SK-N-SH (cell line): ENCODE measurements around the gene RAB23. TPM values are rescaled to one million over a fixed set of nuclear protein-coding genes. Genes with fewer than 3 reads are reported as not detected.
A peak's percentile ranks its signal among the peaks of the same experiment; 100 is the strongest.

Source experiments
- CTCF ChIA-PET: fragments of 300-600, 350-600 bp; formaldehyde crosslinking; extraction: SDS; loops from one replicate; lab custom pipeline; 2021; lab: Yijun Ruan, JAX
- POLR2A ChIA-PET: fragments of 350-600 bp; sonication (Branson Sonifier 250); formaldehyde crosslinking; extraction: SDS; loops from one replicate; lab custom pipeline; 2020; ENCODE audit warnings: antibody characterized with exemption, inconsistent platforms; lab: Yijun Ruan, JAX
- DNase-seq: peaks from one replicate; pipeline ENCODE4 v3.0.0; 2012
- H2AFZ ChIP-seq: fragments of 200-600 bp; sonication (generic); 2 replicates; pipeline ENCODE4 v1.8.1; 2016; ENCODE audit warnings: antibody characterized with exemption, mild to moderate bottlenecking, low read depth
- H3F3A ChIP-seq: fragments of 200-600 bp; sonication (generic); replicated peaks from 2 replicates; pipeline ENCODE3; 2016; ENCODE audit warnings: antibody characterized with exemption, mild to moderate bottlenecking; ENCODE audit not compliant: insufficient read depth
- H3K27ac ChIP-seq, 2 experiments: fragments of 200-500 bp in 1 of 2; fragments of 200-600 bp in 1 of 2; sonication (Bioruptor generic) in 1 of 2; sonication (generic), shearing (Covaris generic) in 1 of 2; 2 replicates each; pipeline versions ENCODE4 v1.5.1 to v1.6.1; 2014 to 2016; ENCODE audit warnings: low read depth in 2 of 2, inconsistent platforms in 1 of 2, low read length in 1 of 2, mild to moderate bottlenecking in 1 of 2, mixed read lengths in 1 of 2
- H3K27me3 ChIP-seq: fragments of 200-600 bp; sonication (generic), shearing (Covaris generic); 2 replicates; pipeline ENCODE4 v1.6.1; 2016; ENCODE audit warnings: mixed run types; ENCODE audit not compliant: insufficient read depth
- H3K36me3 ChIP-seq, 2 experiments: fragments of 200-500 bp in 1 of 2; fragments of 200-600 bp in 1 of 2; sonication (Bioruptor generic) in 1 of 2; sonication (generic) in 1 of 2; replicated peaks in 1 of 2; 2 replicates each; pipeline versions ENCODE3 to v1.5.1; 2014 to 2016; ENCODE audit warnings: low read length in 1 of 2, mild to moderate bottlenecking in 1 of 2; ENCODE audit not compliant: insufficient read depth in 2 of 2, control insufficient read depth in 1 of 2
- H3K4me1 ChIP-seq, 2 experiments: fragments of 200-500 bp in 1 of 2; fragments of 200-600 bp in 1 of 2; sonication (Bioruptor generic) in 1 of 2; sonication (generic), shearing (Covaris generic) in 1 of 2; 2 replicates each; pipeline versions ENCODE4 v1.5.1 to v1.6.1; 2014 to 2016; ENCODE audit warnings: low read depth in 1 of 2, low read length in 1 of 2, mixed run types in 1 of 2; ENCODE audit not compliant: insufficient read depth in 2 of 2, control insufficient read depth in 1 of 2
- H3K4me2 ChIP-seq: fragments of 200-600 bp; sonication (generic), shearing (Covaris generic); 2 replicates; pipeline ENCODE4 v1.6.1; 2017; ENCODE audit warnings: mixed run types
- H3K4me3 ChIP-seq, 2 experiments: fragments of 200-500 bp in 1 of 2; fragments of 200-600 bp in 1 of 2; sonication (Bioruptor generic) in 1 of 2; sonication (generic), shearing (Covaris generic) in 1 of 2; 2 replicates each; pipeline versions ENCODE4 v1.5.1 to v1.8.1; 2014 to 2016; ENCODE audit warnings: low read depth in 2 of 2, inconsistent platforms in 1 of 2, low read length in 1 of 2, mild to moderate bottlenecking in 1 of 2, mixed read lengths in 1 of 2, moderate library complexity in 1 of 2
- H3K79me2 ChIP-seq: fragments of 200-600 bp; sonication (generic); 2 replicates; pipeline ENCODE4 v1.8.1; 2017; ENCODE audit warnings: mild to moderate bottlenecking; ENCODE audit not compliant: insufficient read depth
- H3K9ac ChIP-seq: fragments of 200-600 bp; sonication (generic); 2 replicates; pipeline ENCODE4 v1.6.1; 2017; ENCODE audit warnings: mixed run types
- H3K9me2 ChIP-seq: fragments of 200-600 bp; sonication (generic); 2 replicates; pipeline ENCODE4 v1.6.1; 2017; ENCODE audit warnings: mixed run types
- H3K9me3 ChIP-seq: fragments of 200-600 bp; sonication (generic); 2 replicates; pipeline ENCODE4 v1.6.1; 2017; ENCODE audit warnings: mixed run types, mild to moderate bottlenecking, moderate library complexity
- H4K20me1 ChIP-seq: fragments of 200-600 bp; sonication (generic); 2 replicates; pipeline ENCODE4 v1.6.1; 2017; ENCODE audit warnings: mild to moderate bottlenecking, mixed run types; ENCODE audit not compliant: insufficient read depth
- EP300 ChIP-seq, 2 experiments: IDR thresholded peaks; 2 replicates each; pipeline versions ENCODE4 v1.4.0 to v1.6.1; 2012; ENCODE audit warnings: borderline replicate concordance in 1 of 2, low read depth in 1 of 2, low read length in 1 of 2
- EZH2phosphoT487 ChIP-seq: fragments of 200-600 bp; sonication (generic); IDR thresholded peaks from 2 replicates; pipeline ENCODE4 v1.6.1; 2017; ENCODE audit warnings: low read depth, mixed run types, mild to moderate bottlenecking, antibody characterized with exemption, moderate library complexity, borderline replicate concordance
- FOSL2 ChIP-seq: IDR thresholded peaks from 2 replicates; pipeline ENCODE4 v1.4.0; 2012; ENCODE audit warnings: low read depth, mild to moderate bottlenecking, moderate library complexity, borderline replicate concordance
- POLR2AphosphoS5 ChIP-seq: IDR thresholded peaks from 2 replicates; pipeline ENCODE4 v1.6.1; 2012; ENCODE audit warnings: low read depth, low read length
- RCOR1 ChIP-seq: fragments of 150-350 bp; IDR thresholded peaks from 2 replicates; pipeline ENCODE4 v1.6.1; 2017; ENCODE audit warnings: antibody characterized with exemption, low read length
- RXRA ChIP-seq: IDR thresholded peaks from 2 replicates; pipeline ENCODE4 v1.4.0; 2012; ENCODE audit warnings: low read depth, mild to moderate bottlenecking, borderline replicate concordance
- SIN3A ChIP-seq: IDR thresholded peaks from 2 replicates; pipeline ENCODE4 v1.6.1; 2012; ENCODE audit warnings: low read depth, mild to moderate bottlenecking, low read length, moderate library complexity, borderline replicate concordance
- USF2 ChIP-seq: fragments of 150-350 bp; IDR thresholded peaks from 2 replicates; pipeline ENCODE4 v1.6.1; 2017; ENCODE audit warnings: antibody characterized with exemption, low read length, low read depth, borderline replicate concordance
- ZBTB33 ChIP-seq: IDR thresholded peaks from 2 replicates; pipeline ENCODE4 v1.4.0; 2012; ENCODE audit warnings: low read depth, borderline replicate concordance
- WGBS: methylation state at CpG from one replicate; pipeline ENCODE4 v1.1.6; 2017; ENCODE audit warnings: low lambda C conversion rate; 5-methylcytosine and 5-hydroxymethylcytosine counted together
- polyA plus RNA-seq, 3 experiments: library from polyadenylated mRNA; depleted of rRNA; stranded (reverse); fragments of >200 nt; gene quantifications; 2 replicates each; pipeline ENCODE4 v1.2.3, GENCODE V29; 2012

RAB23 gene
- polyA plus RNA-seq, 1 of the 3 experiments (the other 2 are of a cell fraction), result 6.6 TPM

GRCh38 chr6:57198926-57199636 lies 23.0 kb downstream of the RAB23 start:
- no peak for DNase-seq
- ChIA-PET POLR2A (no interaction called here), CTCF (interaction anchor here (1.1 kb wide), 1 partner anchor 179 kb away, joined by 3 read pairs; no protein-coding TSS in a partner anchor)
- no peaks in the 10 kb centered on the region for H3K9me3 ChIP-seq
- no peak overlapping the region for H3K9ac ChIP-seq
- H3K27me3 ChIP-seq, result no peaks in the 10 kb centered on the region
- H3K4me2 ChIP-seq, result no peak overlapping the region
- no peak for TF ChIP-seq RXRA
- H3K4me1 ChIP-seq, result peaks cover 0 to 3% of the 10 kb centered on the region in 2 experiments; a peak in 3 of 4 replicates
- no peaks in the 10 kb centered on the region for H4K20me1 ChIP-seq
- H3F3A ChIP-seq, result peaks cover 18% of the 10 kb centered on the region
- no peak overlapping the region for H3K4me3 ChIP-seq
- H3K9me2 ChIP-seq, result no peaks in the 10 kb centered on the region; the same call in 1 of the 2 replicates
- WGBS, result 89% methylated on average over 6 of the region's 6 CpGs
- H3K79me2 ChIP-seq, result peaks cover 83% of the 10 kb centered on the region
- H3K27ac ChIP-seq, result peak overlapping the region in 1 of 2 experiments; percentile 36; a peak in 2 of 4 replicates
- peaks cover 8 to 28% of the 10 kb centered on the region in 2 experiments for H3K36me3 ChIP-seq
- no peak overlapping the region for H2AFZ ChIP-seq

- Histone ChIP-seq H3K9me2 (no peaks in the 10 kb centered on the region; the same call in 1 of the 2 replicates), H3K36me3 (peaks cover 30 to 57% of the 10 kb centered on the region in 2 experiments), H3K27ac (no peak overlapping the region), H3K27me3 (no peaks in the 10 kb centered on the region), H3K4me2 (no peak overlapping the region), H3K9ac (no peak overlapping the region), H3K4me1 (peaks cover 0 to 3% of the 10 kb centered on the region in 2 experiments; a peak in 3 of 4 replicates), H3K9me3 (no peaks in the 10 kb centered on the region), H3K4me3 (no peak overlapping the region), H2AFZ (no peak overlapping the region), H4K20me1 (no peaks in the 10 kb centered on the region), H3K79me2 (peaks cover 64% of the 10 kb centered on the region), H3F3A (peaks cover 16% of the 10 kb centered on the region)
- TF ChIP-seq EP300 (IDR thresholded peaks at IDR 0.05; ENCODE audit: borderline replicate concordance in 1 of 2, low read depth in 1 of 2, low read length in 1 of 2), result no peak
- no peak for TF ChIP-seq ZBTB33
- TF ChIP-seq FOSL2, result no peak
- TF ChIP-seq EZH2phosphoT487, result no peak
- TF ChIP-seq POLR2AphosphoS5, result no peak
- TF ChIP-seq SIN3A, result no peak
- no peak for TF ChIP-seq RCOR1
- TF ChIP-seq USF2, result no peak
- ChIA-PET CTCF (no interaction called here), POLR2A (no interaction called here)
- WGBS, result 100% methylated on average over 2 of the region's 2 CpGs
- DNase-seq, result no peak
These were observed 26.6 kb downstream of the RAB23 start for GRCh38 chr6:57195457-57195856.
